AG09309 (cell line): ENCODE results near the gene C22orf42.

Experiments used
- DNase-seq: peaks from one replicate; pipeline ENCODE4 v3.0.0-alpha.2; 2010; ENCODE audit warnings: low read depth
- H3K4me3 ChIP-seq: 2 replicates; pipeline ENCODE4 v1.5.1; 2011; ENCODE audit warnings: mild to moderate bottlenecking, low read depth, low read length, moderate library complexity; ENCODE audit not compliant: control insufficient read depth
- TF ChIP-seq, protein P1 (sequence below): IDR thresholded peaks from 2 replicates; pipeline ENCODE4 v1.5.1; 2011; ENCODE audit warnings: mild to moderate bottlenecking, low read depth, low read length, inconsistent platforms; ENCODE audit not compliant: insufficient read depth, control insufficient read depth; ENCODE audit errors: missing control alignments

C22orf42 gene

DNA sequence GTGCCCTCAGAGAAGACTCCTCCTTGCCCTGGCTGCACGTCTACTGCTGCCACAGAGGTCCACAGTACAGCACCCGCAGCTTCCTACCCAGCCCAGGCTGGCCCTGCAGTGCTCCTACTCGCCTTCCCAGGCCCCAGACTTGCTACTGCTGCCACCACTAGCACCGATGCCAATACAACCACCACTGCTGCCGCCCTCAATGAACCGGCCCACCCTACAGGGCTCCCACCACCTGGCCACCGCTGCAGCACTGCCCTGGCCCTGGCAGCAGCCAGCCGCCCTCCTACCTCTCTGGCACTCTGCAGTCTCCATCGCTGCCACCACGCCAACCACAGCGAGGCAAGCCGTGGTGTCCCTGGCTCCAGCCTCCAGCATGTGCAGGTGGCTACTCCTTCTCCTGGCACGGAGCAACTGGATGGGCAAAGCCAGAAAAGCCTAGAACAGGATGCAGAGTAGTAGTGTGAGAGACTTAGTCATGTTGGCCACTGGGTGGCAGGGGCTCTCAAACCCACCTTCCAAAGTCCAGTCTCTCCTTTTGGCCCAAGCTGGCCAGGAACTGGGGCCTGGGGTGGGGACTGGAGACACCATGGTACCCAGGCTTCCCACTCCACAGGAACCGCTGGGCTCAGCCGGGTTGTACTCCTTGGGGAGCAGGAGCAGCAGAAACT, 39.4 kb downstream of the C22orf42 start:
- TF ChIP-seq, protein P1, sequence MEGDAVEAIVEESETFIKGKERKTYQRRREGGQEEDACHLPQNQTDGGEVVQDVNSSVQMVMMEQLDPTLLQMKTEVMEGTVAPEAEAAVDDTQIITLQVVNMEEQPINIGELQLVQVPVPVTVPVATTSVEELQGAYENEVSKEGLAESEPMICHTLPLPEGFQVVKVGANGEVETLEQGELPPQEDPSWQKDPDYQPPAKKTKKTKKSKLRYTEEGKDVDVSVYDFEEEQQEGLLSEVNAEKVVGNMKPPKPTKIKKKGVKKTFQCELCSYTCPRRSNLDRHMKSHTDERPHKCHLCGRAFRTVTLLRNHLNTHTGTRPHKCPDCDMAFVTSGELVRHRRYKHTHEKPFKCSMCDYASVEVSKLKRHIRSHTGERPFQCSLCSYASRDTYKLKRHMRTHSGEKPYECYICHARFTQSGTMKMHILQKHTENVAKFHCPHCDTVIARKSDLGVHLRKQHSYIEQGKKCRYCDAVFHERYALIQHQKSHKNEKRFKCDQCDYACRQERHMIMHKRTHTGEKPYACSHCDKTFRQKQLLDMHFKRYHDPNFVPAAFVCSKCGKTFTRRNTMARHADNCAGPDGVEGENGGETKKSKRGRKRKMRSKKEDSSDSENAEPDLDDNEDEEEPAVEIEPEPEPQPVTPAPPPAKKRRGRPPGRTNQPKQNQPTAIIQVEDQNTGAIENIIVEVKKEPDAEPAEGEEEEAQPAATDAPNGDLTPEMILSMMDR = peak; percentile 1

DNA sequence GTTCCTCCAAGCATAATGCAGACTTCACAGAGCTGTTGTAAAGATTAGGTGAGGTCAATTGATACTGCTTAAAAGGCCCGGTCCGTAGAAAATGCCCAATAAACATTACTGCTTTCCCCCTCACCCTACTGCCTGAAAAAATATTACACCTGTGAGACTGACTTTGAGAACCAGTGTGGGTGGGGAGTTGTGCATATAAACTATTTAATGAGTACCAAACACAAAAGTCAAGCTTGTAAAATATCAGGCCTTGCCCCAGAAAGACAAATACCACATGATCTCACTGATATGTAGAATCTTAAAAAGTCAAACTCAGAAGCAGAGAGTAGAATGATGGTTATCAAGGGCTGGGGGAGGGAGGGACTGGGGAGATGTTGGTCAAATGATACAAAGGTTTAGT, 46.7 kb downstream of the C22orf42 start:
- no peak overlapping the region for H3K4me3 ChIP-seq
- TF ChIP-seq, protein P1 = no peak
- no peak for DNase-seq

More for the DNA sequence above, 39.4 kb downstream of the C22orf42 start:
- no peak overlapping the region for H3K4me3 ChIP-seq
- no peak for DNase-seq

DNA sequence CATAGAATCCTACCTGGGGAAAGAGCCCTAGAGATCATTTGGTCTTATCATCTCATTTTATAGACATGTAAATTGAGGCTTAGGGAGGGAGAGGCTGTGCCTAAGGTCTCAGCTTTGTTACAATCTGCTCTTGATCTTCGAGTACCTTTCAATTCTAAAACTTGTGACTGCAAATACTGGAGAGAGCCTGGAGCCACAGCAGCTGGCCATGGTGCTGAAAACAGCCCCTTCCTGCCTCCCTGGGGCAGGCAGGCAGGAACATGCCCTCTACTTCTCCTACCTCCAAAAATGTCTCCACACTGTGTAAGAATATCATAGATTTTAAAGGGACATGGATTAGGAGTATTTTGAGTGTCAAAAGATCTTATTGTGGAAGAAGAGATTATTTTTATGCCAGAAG, 52.2 kb downstream of the C22orf42 start:
- DNase-seq = no peak
- no peak overlapping the region for H3K4me3 ChIP-seq
- TF ChIP-seq, protein P1 = no peak

DNA sequence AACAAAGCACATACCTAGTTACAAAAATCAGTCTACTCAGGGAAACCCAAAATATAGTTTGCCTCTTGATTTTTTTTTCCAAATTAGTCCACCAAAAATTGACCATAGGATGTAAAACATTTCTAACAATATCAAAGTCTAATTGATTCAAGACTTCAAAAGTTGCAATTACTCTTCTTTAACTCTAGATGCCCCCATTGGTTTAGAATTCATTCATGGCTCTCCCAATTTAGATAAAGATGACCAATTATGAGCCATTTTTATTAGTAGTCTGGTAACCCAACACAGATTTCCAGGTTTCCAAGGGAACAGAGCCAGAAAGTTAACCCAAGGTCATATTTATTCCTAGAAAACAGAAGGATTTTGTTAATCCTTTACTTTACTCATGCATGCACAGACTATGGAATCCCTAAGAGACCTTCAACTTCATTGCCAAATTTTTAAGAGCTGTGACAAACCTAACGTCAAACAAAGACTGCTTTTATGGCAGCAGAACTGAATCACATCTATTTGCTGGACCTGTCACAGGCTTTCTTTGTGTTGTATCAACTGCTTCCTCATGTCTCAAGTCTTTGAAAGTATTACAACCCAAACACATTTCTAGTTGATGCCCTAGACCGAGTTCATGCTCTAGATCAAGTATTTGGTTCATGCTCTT, 55.3 kb downstream of the C22orf42 start:
- H3K4me3 ChIP-seq = no peak overlapping the region
- DNase-seq = no peak
- TF ChIP-seq, protein P1 = peak; percentile 23

DNA sequence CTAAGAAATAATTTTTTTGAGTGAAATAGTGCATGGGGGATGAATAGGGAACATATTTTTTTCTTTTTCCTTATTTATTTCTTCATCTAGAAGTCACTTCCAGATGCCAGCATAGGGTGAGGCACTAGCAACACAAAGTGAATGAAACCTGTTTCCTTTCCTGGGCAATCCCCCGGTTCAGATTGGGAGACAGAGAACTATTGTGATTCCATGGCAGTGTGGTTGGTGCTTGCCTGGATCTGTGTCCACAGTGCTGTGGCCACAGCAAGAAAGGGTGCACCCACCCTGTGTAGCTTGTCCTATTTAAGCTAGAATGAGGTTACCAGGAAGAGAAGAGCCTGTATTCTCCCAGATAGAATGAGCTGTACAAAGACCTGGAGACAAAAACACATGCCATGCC, 58.4 kb downstream of the C22orf42 start:
- H3K4me3 ChIP-seq = no peak overlapping the region
- DNase-seq = no peak
- TF ChIP-seq, protein P1 = no peak
